H1 (cell line): ENCODE data around the gene ARHGAP15. TPM values are rescaled to one million over a fixed set of nuclear protein-coding genes. Genes with fewer than 3 reads are reported as not detected.

Experiments
- CTCF ChIA-PET: fragments of 300-600 bp; sonication (Branson Sonifier 250); formaldehyde crosslinking; loops from one replicate; lab custom pipeline; 2021; ENCODE audit not compliant: partially characterized antibody; lab: Charles Lee
- POLR2A ChIA-PET: fragments of 300-600 bp; sonication (Branson Sonifier 250); formaldehyde crosslinking; loops from one replicate; lab custom pipeline; 2021; ENCODE audit warnings: inconsistent platforms; ENCODE audit not compliant: partially characterized antibody; lab: Charles Lee
- DNase-seq, 2 experiments: peaks; one replicate each; pipeline versions ENCODE4 v3.0.0 to v3.0.0-alpha.2; 2010 to 2022; ENCODE audit warnings: low spot score in 2 of 2, low read depth in 1 of 2, mixed read lengths in 1 of 2
- FAIRE-seq: peaks from 2 replicates; lab custom pipeline; 2011; peaks lifted over from hg19 to GRCh38; lab: Jason Lieb, UNC
- H2AFZ ChIP-seq: 2 replicates; pipeline ENCODE4 v1.8.1; 2012; ENCODE audit warnings: low read length, inconsistent platforms
- H2AK5ac ChIP-seq: 2 replicates; pipeline ENCODE4 v1.6.1; 2013; ENCODE audit warnings: low read depth, low read length
- H2BK120ac ChIP-seq: replicated peaks from 2 replicates; pipeline ENCODE3; 2013; ENCODE audit warnings: low read depth, low read length, inconsistent platforms
- H2BK12ac ChIP-seq: 2 replicates; pipeline ENCODE4 v1.6.1; 2013; ENCODE audit warnings: low read depth, low read length
- H2BK15ac ChIP-seq: 2 replicates; pipeline ENCODE4 v1.6.1; 2013; ENCODE audit warnings: low read length
- H2BK20ac ChIP-seq: 2 replicates; pipeline ENCODE4 v1.6.1; 2013; ENCODE audit warnings: low read length
- H2BK5ac ChIP-seq: 2 replicates; pipeline ENCODE4 v1.6.1; 2013; ENCODE audit warnings: low read depth, low read length
- H3K14ac ChIP-seq: 2 replicates; pipeline ENCODE4 v1.6.1; 2013; ENCODE audit warnings: inconsistent platforms; ENCODE audit not compliant: insufficient read length
- H3K18ac ChIP-seq: 2 replicates; pipeline ENCODE4 v1.6.1; 2013; ENCODE audit warnings: low read length; ENCODE audit errors: extremely low read depth
- H3K23ac ChIP-seq: 2 replicates; pipeline ENCODE4 v1.6.1; 2013; ENCODE audit warnings: inconsistent platforms; ENCODE audit not compliant: insufficient read length
- H3K23me2 ChIP-seq: 2 replicates; pipeline ENCODE4 v1.6.1; 2013; ENCODE audit warnings: low read depth, low read length
- H3K27ac ChIP-seq: 2 replicates; pipeline ENCODE4 v1.6.1; 2011; ENCODE audit warnings: low read depth, low read length, inconsistent platforms
- H3K27me3 ChIP-seq, 4 experiments: replicated peaks in 1 of 4; 1 replicate in 1 of 4; 2 replicates in 3 of 4; pipeline versions ENCODE4 v1.6.1 to v1.8.1; 2011 to 2013; ENCODE audit warnings: low read length in 3 of 4, mild to moderate bottlenecking in 3 of 4, inconsistent platforms in 2 of 4, mixed read lengths in 2 of 4, moderate library complexity in 1 of 4; ENCODE audit not compliant: control insufficient read depth in 3 of 4, insufficient read depth in 3 of 4; ENCODE audit errors: extremely low read depth in 1 of 4
- H3K36me3 ChIP-seq, 4 experiments: 2 replicates each; pipeline versions ENCODE4 v1.6.1 to v1.8.1; 2011 to 2013; ENCODE audit warnings: mild to moderate bottlenecking in 4 of 4, low read length in 3 of 4, moderate library complexity in 2 of 4, control low read depth in 1 of 4, inconsistent platforms in 1 of 4; ENCODE audit not compliant: insufficient read depth in 4 of 4, control insufficient read depth in 2 of 4
- H3K4ac ChIP-seq: replicated peaks from 2 replicates; pipeline ENCODE3; 2013; ENCODE audit warnings: low read length, low read depth, mixed read lengths, inconsistent platforms; ENCODE audit not compliant: insufficient read length
- H3K4me1 ChIP-seq, 4 experiments: replicated peaks in 1 of 4; 1 replicate in 1 of 4; 2 replicates in 3 of 4; pipeline versions ENCODE4 v1.6.1 to v1.8.1; 2011 to 2013; ENCODE audit warnings: low read length in 3 of 4, inconsistent platforms in 2 of 4, mixed read lengths in 1 of 4; ENCODE audit not compliant: insufficient read depth in 4 of 4, control insufficient read depth in 3 of 4
- H3K4me2 ChIP-seq, 2 experiments: 2 replicates each; pipeline versions ENCODE4 v1.6.1 to v1.8.1; 2011 to 2013; ENCODE audit warnings: low read depth in 2 of 2, low read length in 2 of 2, control low read depth in 1 of 2, inconsistent platforms in 1 of 2, mild to moderate bottlenecking in 1 of 2; ENCODE audit not compliant: insufficient read depth in 1 of 2
- H3K4me3 ChIP-seq, 4 experiments: fragments of 200-600, 300-600 bp in 1 of 4; sonication (generic), shearing (Covaris generic), sonication (Bioruptor Twin) in 1 of 4; 2 replicates each; pipeline versions ENCODE4 v1.5.1 to v1.8.1; 2011 to 2016; ENCODE audit warnings: low read length in 4 of 4, low read depth in 3 of 4, control low read depth in 2 of 4, inconsistent platforms in 2 of 4, mild to moderate bottlenecking in 2 of 4, mixed read lengths in 1 of 4, moderate library complexity in 1 of 4; ENCODE audit not compliant: insufficient read depth in 2 of 4; ENCODE audit errors: extremely low read depth in 1 of 4
- H3K56ac ChIP-seq: replicated peaks from 2 replicates; pipeline ENCODE3; 2013; ENCODE audit warnings: low read depth, mild to moderate bottlenecking, mixed read lengths, low read length, inconsistent platforms; ENCODE audit not compliant: insufficient read length
- H3K79me1 ChIP-seq: 2 replicates; pipeline ENCODE4 v1.6.1; 2013; ENCODE audit warnings: low read depth, low read length, control low read depth
- H3K79me2 ChIP-seq, 2 experiments: 2 replicates each; pipeline versions ENCODE4 v1.6.1 to v1.8.1; 2012 to 2013; ENCODE audit warnings: low read length in 2 of 2, mild to moderate bottlenecking in 2 of 2, inconsistent platforms in 1 of 2; ENCODE audit not compliant: insufficient read depth in 2 of 2, control insufficient read depth in 1 of 2
- H3K9ac ChIP-seq, 4 experiments: replicated peaks in 1 of 4; 1 replicate in 1 of 4; 2 replicates in 3 of 4; pipeline versions ENCODE4 v1.6.1 to v1.8.1; 2011 to 2013; ENCODE audit warnings: low read depth in 3 of 4, low read length in 3 of 4, control low read depth in 2 of 4, mild to moderate bottlenecking in 2 of 4, moderate library complexity in 2 of 4, inconsistent platforms in 1 of 4; ENCODE audit errors: extremely low read depth in 1 of 4
- H3K9me3 ChIP-seq, 2 experiments: 2 replicates each; pipeline versions ENCODE4 v1.6.1 to v1.8.1; 2012 to 2013; ENCODE audit warnings: mild to moderate bottlenecking in 2 of 2, moderate library complexity in 2 of 2, control low read depth in 1 of 2, inconsistent platforms in 1 of 2, low read depth in 1 of 2, low read length in 1 of 2, mixed read lengths in 1 of 2; ENCODE audit not compliant: insufficient read depth in 2 of 2
- H4K20me1 ChIP-seq, 2 experiments: replicated peaks in 1 of 2; 2 replicates each; pipeline versions ENCODE3 to v1.8.1; 2011 to 2013; ENCODE audit warnings: inconsistent platforms in 2 of 2, low read length in 2 of 2, mild to moderate bottlenecking in 1 of 2; ENCODE audit not compliant: insufficient read depth in 2 of 2, control insufficient read depth in 1 of 2
- H4K5ac ChIP-seq: 2 replicates; pipeline ENCODE4 v1.6.1; 2013; ENCODE audit warnings: low read length, low read depth, mixed read lengths, inconsistent platforms; ENCODE audit not compliant: insufficient read length
- H4K8ac ChIP-seq: 2 replicates; pipeline ENCODE4 v1.8.0; 2013; ENCODE audit warnings: mild to moderate bottlenecking, moderate library complexity, low read length, inconsistent platforms; ENCODE audit not compliant: insufficient read depth; ENCODE audit errors: extremely low read depth
- H4K91ac ChIP-seq: replicated peaks from 2 replicates; pipeline ENCODE3; 2013; ENCODE audit warnings: low read length, mixed read lengths, inconsistent platforms; ENCODE audit not compliant: insufficient read length
- BACH1 ChIP-seq: IDR thresholded peaks from 2 replicates; pipeline ENCODE4 v1.6.1; 2012; ENCODE audit warnings: low read length, improper control_type of control experiment
- BCL11A ChIP-seq, 2 experiments: IDR thresholded peaks; one replicate each; pipeline ENCODE4 v1.6.1; 2011; ENCODE audit warnings: low read depth in 2 of 2, low read length in 2 of 2, mild to moderate bottlenecking in 2 of 2
- BRCA1 ChIP-seq: IDR thresholded peaks from 2 replicates; pipeline ENCODE4 v1.6.1; 2012; ENCODE audit warnings: low read depth, low read length, improper control_type of control experiment
- CEBPB ChIP-seq: IDR thresholded peaks from 2 replicates; pipeline ENCODE4 v1.6.1; 2012; ENCODE audit warnings: low read depth, low read length
- CHD2 ChIP-seq: IDR thresholded peaks from 2 replicates; pipeline ENCODE4 v1.6.1; 2012; ENCODE audit warnings: low read length, improper control_type of control experiment
- GTF2F1 ChIP-seq: IDR thresholded peaks from 2 replicates; pipeline ENCODE4 v1.6.1; 2012; ENCODE audit warnings: low read depth, low read length, improper control_type of control experiment, borderline replicate concordance
- MAX ChIP-seq: IDR thresholded peaks from 2 replicates; pipeline ENCODE4 v1.6.1; 2012; ENCODE audit warnings: inconsistent platforms
- NRF1 ChIP-seq: IDR thresholded peaks from 2 replicates; pipeline ENCODE4 v1.6.1; 2011; ENCODE audit warnings: mild to moderate bottlenecking, low read depth, low read length, improper control_type of control experiment
- SUZ12 ChIP-seq: fragments of 200-600 bp; sonication (generic); IDR thresholded peaks from 2 replicates; pipeline ENCODE4 v1.6.1; 2012; ENCODE audit warnings: mild to moderate bottlenecking, inconsistent platforms, low read length, moderate library complexity, mixed read lengths
- TAF7 ChIP-seq: optimal IDR thresholded peaks from 2 replicates; pipeline ENCODE3; 2011; ENCODE audit warnings: low read depth, mild to moderate bottlenecking, inconsistent platforms, low read length, moderate library complexity, borderline replicate concordance
- TCF12 ChIP-seq: IDR thresholded peaks from 2 replicates; pipeline ENCODE4 v1.6.1; 2011; ENCODE audit warnings: low read depth, mild to moderate bottlenecking, low read length
- ZNF274 ChIP-seq: IDR thresholded peaks from 2 replicates; pipeline ENCODE4 v1.7.0; 2012; ENCODE audit warnings: low read length, borderline replicate concordance; ENCODE audit errors: extremely low read depth
- WGBS, 2 experiments: shearing (Covaris generic) in 1 of 2; methylation state at CpG; one replicate each; pipeline versions ENCODE4 v1.1.6 to v1.1.7; 2013 to 2015; ENCODE audit warnings: low lambda C conversion rate in 2 of 2, mixed read lengths in 2 of 2, inconsistent platforms in 1 of 2, low coverage in 1 of 2, missing lambda C conversion rate in 1 of 2; ENCODE audit not compliant: insufficient replicate concordance in 2 of 2, insufficient coverage in 1 of 2, insufficient read length in 1 of 2; ENCODE audit errors: extremely low coverage in 1 of 2, missing lambda C conversion rate in 1 of 2; 5-methylcytosine and 5-hydroxymethylcytosine counted together
- polyA plus RNA-seq, 7 experiments: library from polyadenylated mRNA; depleted of rRNA in 3 of 7; stranded (reverse) in 5 of 7; unstranded in 2 of 7; fragments of >200 nt in 5 of 7; fragments of 200-250 nt in 2 of 7; gene quantifications; 1 replicate in 5 of 7; 2 replicates in 1 of 7; 4 replicates in 1 of 7; pipeline versions ENCODE4 v1.2.1 to v1.2.3, GENCODE V29; 2011 to 2013; ENCODE audit warnings: missing spikeins in 2 of 7, mixed read lengths in 2 of 7
- total RNA-seq: library from RNA; stranded (reverse); fragmentation: NEBNext Ultra II Directional; extraction: Animal tissue kit (Norgen Biotek cat#: 25700); gene quantifications from 2 replicates; pipeline ENCODE4 v1.2.1, GENCODE V29; 2021

Gene ARHGAP15
- total and polyA plus RNA-seq, 2 of the 8 experiments (the other 6 are each of a cell fraction or from before 2014, with no cell fraction given), result not detected

DNA sequence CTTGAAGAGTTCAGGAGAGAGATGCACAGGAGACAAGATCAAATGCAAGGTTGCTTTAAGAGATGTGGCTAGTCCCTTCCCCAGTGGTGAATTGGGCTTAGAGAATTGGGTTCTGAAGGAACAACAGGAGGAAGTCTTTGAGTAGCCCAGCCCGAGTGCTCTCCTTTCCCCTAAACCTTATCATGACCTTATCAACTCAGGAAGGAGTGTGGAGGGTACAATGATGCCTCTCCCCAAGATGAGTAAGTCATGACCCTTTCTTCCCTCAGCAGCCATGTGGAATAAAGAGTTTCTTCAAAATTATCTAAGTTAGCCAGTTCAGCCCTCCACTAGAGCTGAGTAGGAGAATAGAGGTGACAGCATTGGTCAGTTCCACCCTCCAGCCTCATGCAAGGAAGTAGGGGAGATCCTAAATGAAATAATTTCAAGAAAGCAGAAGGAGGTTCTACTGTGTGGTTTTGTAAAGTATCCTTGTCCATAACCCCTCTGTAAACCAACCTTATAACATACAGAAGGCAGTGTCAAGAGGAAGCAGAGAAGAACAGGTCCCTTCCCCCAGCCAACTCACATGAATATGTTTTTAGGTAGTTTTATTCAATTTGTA lies 88.4 kb downstream of the ARHGAP15 start:
- Histone ChIP-seq H3K9ac (no peak overlapping the region), H4K8ac (no peak overlapping the region), H3K56ac (no peak overlapping the region), H3K36me3 (no peaks in the 10 kb centered on the region), H3K4me2 (no peak overlapping the region), H3K9me3 (no peaks in the 10 kb centered on the region), H2AFZ (0 out of 2 replicates have a peak overlapping the region, but pooled peaks have one; percentile 39), H2BK15ac (no peak overlapping the region), H3K14ac (no peak overlapping the region), H3K79me1 (no peaks in the 10 kb centered on the region), H3K4ac (no peak overlapping the region), H4K20me1 (no peaks in the 10 kb centered on the region), H4K5ac (no peak overlapping the region), H2BK120ac (no peak overlapping the region), H2AK5ac (no peak overlapping the region), H3K18ac (no peak overlapping the region), H3K23ac (no peak overlapping the region), H2BK5ac (no peak overlapping the region), H2BK12ac (no peak overlapping the region), H3K79me2 (no peaks in the 10 kb centered on the region), H3K27me3 (no peaks in the 10 kb centered on the region), H3K27ac (no peak overlapping the region), H3K4me1 (no peaks in the 10 kb centered on the region)
- POLR2A ChIA-PET, result no interaction called here
- 88% methylated on average over 1 of the region's 1 CpG; no CpG with 5 or more reads in 1 of the 2 experiments for WGBS, 2 experiments
- TF ChIP-seq TCF12 (no peak), MAX (no peak), BACH1 (no peak), ZNF274 (no peak), BRCA1 (no peak), TAF7 (no peak), BCL11A (IDR thresholded peaks at IDR 0.05; ENCODE audit: low read depth in 2 of 2, low read length in 2 of 2) (no peak), SUZ12 (no peak), NRF1 (no peak), GTF2F1 (no peak), CHD2 (no peak), CEBPB (no peak)
- TF ChIP-seq, all 59 proteins: peak for 0
- Histone ChIP-seq H3K4me3 (no peak overlapping the region), H2BK20ac (no peak overlapping the region), H3K23me2 (no peaks in the 10 kb centered on the region), H4K91ac (no peak overlapping the region)
- DNase-seq, result no peak
- no peak for FAIRE-seq
- CTCF ChIA-PET, result interaction anchor here (1.1 to 12.1 kb wide), 4 partner anchors 13 to 56 kb away, joined by 3 to 86 read pairs (median 8); no protein-coding TSS in a partner anchor
